Heart left ventricle (tissue), 13 donors: ENCODE results near the gene AFF4.

Experiments used
- CTCF ChIP-seq, 12 donors: fragments of 200-600 bp; sonication (generic) in 4 of 12; IDR thresholded peaks; one replicate each; pipeline versions ENCODE4 v1.5.0 to v1.8.0; 2018 to 2022; ENCODE audit warnings: antibody characterized with exemption in 12 of 12, mild to moderate bottlenecking in 5 of 12
- POLR2A ChIP-seq, 2 donors: fragments of 450-650 bp; IDR thresholded peaks; one replicate each; pipeline ENCODE4 v1.6.1; 2017; ENCODE audit warnings: antibody characterized with exemption in 2 of 2, mild to moderate bottlenecking in 2 of 2, moderate library complexity in 2 of 2
- donor health status: ischemic (EF 13 %, LVEDD 7.1; RV severe dilation, severe dysfunction).
- donor health status: DM: no; HTN: yes; CAD: no.
- donor health status: DM: no; HTN: no; CAD: no.
- donor health status: ischemic (EF 25% LVEDD 6.9; RV normal size, moderate dysfunction).
- donor health status: ischemic (EF 25% LVEDD 5.7; RV mildly dilated, moderate dysfunction).
- donor health status: ischemic (EF 35%, LVEDD 5.7; RV mildly dilated, moderate dysfunction).
- donor health status: nonischemic (EF 11% LVEDD 7.7; RV severe dilation, severe dysfunction).
- donor health status: DM: yes; HTN: yes; CAD: no.
- donor health status: PGD.
- donor health status: ischemic (EF 29% LVEDD 5.4; RV normal size, mild dysfunction).
- donor health status: nonischemic (EF 23%, LVEDD 6.1; RV moderate dilation, normal function).

- TF ChIP-seq CTCF (IDR thresholded peaks at IDR 0.05) (no peak), POLR2A (IDR thresholded peaks at IDR 0.05) (no peak)
These were observed 109.1 kb downstream of the AFF4 start for GRCh38 chr5:132854301-132854700.
